Adrenal gland (tissue), 12 donors: ENCODE data around the gene NARF. TPM values are rescaled to one million over a fixed set of nuclear protein-coding genes. Genes with fewer than 3 reads are reported as not detected.

ENCODE experiments used
- DNase-seq, 7 donors: peaks; one replicate each; pipeline ENCODE4 v3.0.0-alpha.2; 2019 to 2020
- H3K27ac ChIP-seq, 5 donors: fragments of 200-600 bp; sonication (generic) in 4 of 5; 1 replicate in 3 of 5; 2 replicates in 2 of 5; pipeline versions ENCODE4 v1.5.1 to v1.8.0; 2016 to 2020; ENCODE audit warnings: mild to moderate bottlenecking in 1 of 5
- H3K27me3 ChIP-seq: fragments of 200-600 bp; 2 replicates; pipeline ENCODE4 v1.8.0; 2021
- H3K36me3 ChIP-seq, 2 donors: fragments of 200-600 bp; replicated peaks in 1 of 2; 1 replicate in 1 of 2; 2 replicates in 1 of 2; pipeline versions ENCODE4 v1.5.1 to v1.8.0; 2018 to 2022
- H3K4me1 ChIP-seq, 2 donors: fragments of 200-600 bp; replicated peaks in 1 of 2; 1 replicate in 1 of 2; 2 replicates in 1 of 2; pipeline versions ENCODE4 v1.5.1 to v1.8.0; 2018 to 2021
- H3K4me3 ChIP-seq, 4 donors: fragments of 200-600 bp; sonication (generic) in 3 of 4; one replicate each; pipeline ENCODE4 v1.5.1; 2016 to 2018
- H3K9me3 ChIP-seq, 3 donors: fragments of 200-600 bp; sonication (generic) in 1 of 3; replicated peaks in 1 of 3; 1 replicate in 2 of 3; 2 replicates in 1 of 3; pipeline versions ENCODE4 v1.5.1 to v1.8.0; 2016 to 2021
- POLR2A ChIP-seq, 2 donors: fragments of 450-650 bp; IDR thresholded peaks; one replicate each; pipeline ENCODE4 v1.6.1; 2017; ENCODE audit warnings: antibody characterized with exemption in 2 of 2, mild to moderate bottlenecking in 2 of 2, moderate library complexity in 1 of 2
- WGBS, 4 donors: extraction: QIAGEN DNeasy Blood & Tissue Kit in 2 of 4; methylation state at CpG; one replicate each; pipeline versions ENCODE4 v1.1.5 to v1.1.7; 2013 to 2017; 5-methylcytosine and 5-hydroxymethylcytosine counted together
- intact Hi-C, 2 donors: fragments of 100-400 bp; cut with DNase I; formaldehyde crosslinking; loops; one replicate each; pipeline versions ENCODE4 v1.14.1 to v1.15.0; 2022 to 2023
- polyA plus RNA-seq, 3 donors: library from polyadenylated mRNA; stranded (reverse); fragments of 200-250 nt in 2 of 3; fragments of 350-450 nt in 1 of 3; fragmentation: Illumina TruSeq in 1 of 3; extraction: RNeasy Lipid Tissue Mini Kit (QIAGEN cat#74804) in 1 of 3; gene quantifications; one replicate each; pipeline ENCODE4 v1.2.3, GENCODE V29; 2013 to 2014
- total RNA-seq, 9 donors: library from RNA; depleted of rRNA in 4 of 9; stranded (reverse); fragments of >200 nt in 4 of 9; fragments of 120-200 nt in 1 of 9; fragmentation: NEBNext Ultra II Directional in 1 of 9; extraction: Animal tissue kit (Norgen Biotek cat#: 25700) in 1 of 9; gene quantifications; one replicate each; pipeline versions ENCODE4 v1.1.0 to v1.2.4, GENCODE V29; 2013 to 2023
- TF ChIP-seq, protein P1 (sequence below), 6 experiments: fragments of 450-650 bp in 4 of 6; fragments of 200-600 bp in 2 of 6; sonication (generic) in 1 of 6; IDR thresholded peaks; 1 replicate in 5 of 6; 2 replicates in 1 of 6; pipeline versions ENCODE4 v1.5.1 to v1.8.0; 2016 to 2021; ENCODE audit warnings: antibody characterized with exemption in 6 of 6, mild to moderate bottlenecking in 2 of 6, moderate library complexity in 1 of 6
- donor health status: healthy with polysubstance abuse.
- donor health status: Bipolar disorder and iron deficiency.
- donor health status: DM: yes; HTN: yes; CAD: no.
- donor health status: DM: no; HTN: no; CAD: no.
- donor health status: DM: no; HTN: no; CAD: no.
- donor health status: DM: yes; HTN: yes; CAD: no.

Gene NARF
- total and polyA plus RNA-seq, 12 donors = 21.8 to 198 (median 55.1) TPM

DNA sequence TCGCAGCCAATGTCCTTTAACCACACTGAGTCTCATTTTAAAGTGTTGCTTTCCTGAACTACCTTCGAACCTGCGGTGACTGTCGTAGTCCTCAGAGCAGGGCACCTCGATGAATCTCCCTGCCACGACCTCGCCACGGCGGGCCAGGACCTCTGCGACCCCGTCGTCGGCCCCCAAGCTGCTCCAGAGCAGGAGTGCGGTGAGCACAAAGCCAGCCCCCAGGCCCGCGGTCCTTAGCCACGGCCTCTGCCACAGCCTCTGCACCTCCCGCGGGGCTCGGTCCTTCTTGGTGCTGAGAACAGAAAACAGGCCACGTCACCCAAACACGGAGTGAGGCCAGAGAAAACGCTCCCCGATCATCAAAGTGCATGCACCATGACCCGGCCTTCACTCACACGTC lies 43.2 kb upstream of the NARF start:
- Histone ChIP-seq H3K4me1 (peaks cover 6 to 27% of the 10 kb centered on the region in 2 donors), H3K27ac (no peak overlapping the region), H3K4me3 (no peak overlapping the region), H3K36me3 (peaks cover 0 to 7% of the 10 kb centered on the region in 2 donors), H3K9me3 (no peaks in the 10 kb centered on the region), H3K27me3 (no peaks in the 10 kb centered on the region)
- WGBS, 4 donors = 88 to 91% (median 90%) methylated on average over 24 to 26 of the region's 26 CpGs
- intact Hi-C loops = no loop called here
- DNase-seq = no peak
- no peak for TF ChIP-seq POLR2A (IDR thresholded peaks at IDR 0.05)
- TF ChIP-seq, protein P1, sequence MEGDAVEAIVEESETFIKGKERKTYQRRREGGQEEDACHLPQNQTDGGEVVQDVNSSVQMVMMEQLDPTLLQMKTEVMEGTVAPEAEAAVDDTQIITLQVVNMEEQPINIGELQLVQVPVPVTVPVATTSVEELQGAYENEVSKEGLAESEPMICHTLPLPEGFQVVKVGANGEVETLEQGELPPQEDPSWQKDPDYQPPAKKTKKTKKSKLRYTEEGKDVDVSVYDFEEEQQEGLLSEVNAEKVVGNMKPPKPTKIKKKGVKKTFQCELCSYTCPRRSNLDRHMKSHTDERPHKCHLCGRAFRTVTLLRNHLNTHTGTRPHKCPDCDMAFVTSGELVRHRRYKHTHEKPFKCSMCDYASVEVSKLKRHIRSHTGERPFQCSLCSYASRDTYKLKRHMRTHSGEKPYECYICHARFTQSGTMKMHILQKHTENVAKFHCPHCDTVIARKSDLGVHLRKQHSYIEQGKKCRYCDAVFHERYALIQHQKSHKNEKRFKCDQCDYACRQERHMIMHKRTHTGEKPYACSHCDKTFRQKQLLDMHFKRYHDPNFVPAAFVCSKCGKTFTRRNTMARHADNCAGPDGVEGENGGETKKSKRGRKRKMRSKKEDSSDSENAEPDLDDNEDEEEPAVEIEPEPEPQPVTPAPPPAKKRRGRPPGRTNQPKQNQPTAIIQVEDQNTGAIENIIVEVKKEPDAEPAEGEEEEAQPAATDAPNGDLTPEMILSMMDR (IDR thresholded peaks at IDR 0.05) = no peak

DNA sequence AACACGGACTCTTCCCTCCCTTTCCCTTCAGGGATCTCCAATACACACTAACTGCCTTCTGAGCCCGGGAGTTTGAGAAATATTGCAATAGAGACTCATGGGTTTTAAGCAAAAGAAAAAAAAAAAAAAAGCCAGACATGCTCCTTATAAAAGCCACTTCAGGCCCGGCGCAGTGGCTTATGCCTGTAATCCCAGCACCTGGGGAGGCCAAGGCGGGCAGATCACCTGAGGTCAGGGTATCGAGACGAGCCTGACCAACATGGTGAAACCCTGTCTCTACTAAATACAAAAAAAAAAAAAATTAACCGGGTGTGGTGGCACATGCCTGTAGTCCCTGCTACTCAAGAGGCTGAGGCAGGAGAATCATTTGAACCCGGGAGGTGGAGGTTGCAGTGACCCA lies 42.8 kb upstream of the NARF start:
- Histone ChIP-seq H3K27ac (no peak overlapping the region), H3K27me3 (no peaks in the 10 kb centered on the region), H3K4me1 (peaks cover 6 to 27% of the 10 kb centered on the region in 2 donors), H3K36me3 (peaks cover 0 to 7% of the 10 kb centered on the region in 2 donors), H3K4me3 (no peak overlapping the region), H3K9me3 (no peaks in the 10 kb centered on the region)
- no peak for TF ChIP-seq POLR2A (IDR thresholded peaks at IDR 0.05)
- TF ChIP-seq, protein P1 (IDR thresholded peaks at IDR 0.05) = no peak
- DNase-seq = no peak
- intact Hi-C loops = no loop called here
- 91 to 99% (median 93%) methylated on average over 9 of the region's 9 CpGs for WGBS, 4 donors

DNA sequence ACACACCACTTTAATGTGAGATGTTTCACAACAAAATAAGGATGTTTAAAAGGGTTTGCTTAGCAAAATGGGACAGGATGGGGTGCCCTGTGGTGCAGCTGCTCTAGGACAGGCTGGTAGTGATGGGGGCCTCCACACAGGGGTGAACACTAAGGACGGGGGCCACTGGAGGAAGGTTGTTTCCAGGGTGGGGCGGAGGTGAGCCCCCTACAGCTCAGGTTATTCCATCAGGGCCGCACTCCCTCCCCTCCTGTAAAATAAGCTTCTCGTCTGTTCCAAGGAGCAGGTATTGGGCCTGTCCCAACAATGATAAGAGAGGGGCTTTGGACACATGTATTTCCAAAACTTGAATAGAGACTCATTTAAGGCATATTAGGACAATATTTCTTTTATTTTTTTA lies 42.3 kb upstream of the NARF start:
- WGBS, 4 donors = 88 to 94% (median 92%) methylated on average over 4 of the region's 4 CpGs
- Histone ChIP-seq H3K36me3 (peaks cover 0 to 11% of the 10 kb centered on the region in 2 donors), H3K4me1 (peaks cover 6 to 27% of the 10 kb centered on the region in 2 donors), H3K27me3 (no peaks in the 10 kb centered on the region), H3K9me3 (no peaks in the 10 kb centered on the region), H3K4me3 (no peak overlapping the region), H3K27ac (no peak overlapping the region)
- no peak for DNase-seq
- TF ChIP-seq, protein P1 (IDR thresholded peaks at IDR 0.05) = no peak
- no peak for TF ChIP-seq POLR2A (IDR thresholded peaks at IDR 0.05)
- intact Hi-C loops = no loop called here

DNA sequence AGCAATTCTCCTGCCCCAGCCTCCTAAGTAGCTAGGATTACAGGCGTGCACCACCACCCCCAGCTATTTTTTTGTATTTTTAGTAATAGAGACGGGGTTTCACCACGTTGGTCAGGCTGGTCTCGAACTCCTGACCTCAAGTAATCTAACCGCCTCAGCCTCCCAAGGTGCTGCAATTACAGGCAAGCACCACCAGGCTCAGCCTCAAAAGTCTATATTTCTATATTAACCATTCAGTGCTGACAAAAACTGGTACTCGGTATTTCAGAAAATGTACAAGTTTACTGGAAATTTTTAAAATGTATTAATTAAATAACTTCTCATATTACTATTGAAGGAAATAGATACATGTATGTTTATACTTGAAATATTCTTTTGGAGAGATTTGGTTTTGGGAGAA lies 41.8 kb upstream of the NARF start:
- Histone ChIP-seq H3K9me3 (no peaks in the 10 kb centered on the region), H3K27ac (no peak overlapping the region), H3K4me1 (peaks cover 6 to 27% of the 10 kb centered on the region in 2 donors), H3K27me3 (no peaks in the 10 kb centered on the region), H3K4me3 (no peak overlapping the region), H3K36me3 (peaks cover 0 to 13% of the 10 kb centered on the region in 2 donors)
- TF ChIP-seq POLR2A (IDR thresholded peaks at IDR 0.05) = no peak
- TF ChIP-seq, protein P1 (IDR thresholded peaks at IDR 0.05) = no peak
- no peak for DNase-seq
- WGBS, 4 donors = 89 to 91% (median 90%) methylated on average over 6 of the region's 6 CpGs
- intact Hi-C loops = no loop called here
